DND-41 (cell line): ENCODE data around the gene SCYL3.

Experiments
- ATAC-seq: fragments of 200-7000 bp; cut with Tn5 transposase; 3 replicates; pipeline ENCODE4 v1.9.1; 2021; ENCODE audit warnings: low read depth; ENCODE audit not compliant: insufficient read depth
- DNase-seq: peaks from one replicate; pipeline ENCODE4 v3.0.0-alpha.2; 2020
- H2AFZ ChIP-seq: 2 replicates; pipeline ENCODE4 v1.6.0; 2012; ENCODE audit warnings: low read depth, low read length
- H3K27ac ChIP-seq: 2 replicates; pipeline ENCODE4 v1.5.1; 2012; ENCODE audit warnings: low read length, inconsistent platforms
- H3K27me3 ChIP-seq: fragments of 200-600 bp; sonication (generic); 2 replicates; pipeline ENCODE4 v1.6.0; 2012; ENCODE audit warnings: low read length, mild to moderate bottlenecking, inconsistent platforms; ENCODE audit not compliant: insufficient read depth, poor library complexity
- H3K36me3 ChIP-seq: 2 replicates; pipeline ENCODE4 v1.5.1; 2012; ENCODE audit warnings: low read length, inconsistent platforms; ENCODE audit not compliant: insufficient read depth
- H3K4me1 ChIP-seq: 2 replicates; pipeline ENCODE4 v1.5.1; 2012; ENCODE audit warnings: mild to moderate bottlenecking, low read length; ENCODE audit not compliant: insufficient read depth
- H3K4me2 ChIP-seq: 2 replicates; pipeline ENCODE4 v1.6.0; 2012; ENCODE audit warnings: mild to moderate bottlenecking, moderate library complexity, low read length, inconsistent platforms; ENCODE audit not compliant: insufficient read depth
- H3K4me3 ChIP-seq, 2 experiments: fragments of 200-600 bp in 1 of 2; shearing (Covaris generic) in 1 of 2; 2 replicates each; pipeline ENCODE4 v1.5.1; 2012 to 2016; ENCODE audit warnings: inconsistent platforms in 2 of 2, low read length in 2 of 2, mild to moderate bottlenecking in 2 of 2, low read depth in 1 of 2, moderate library complexity in 1 of 2
- H3K79me2 ChIP-seq: 2 replicates; pipeline ENCODE4 v1.6.0; 2012; ENCODE audit warnings: low read length, inconsistent platforms; ENCODE audit not compliant: insufficient read depth
- H3K9ac ChIP-seq: 2 replicates; pipeline ENCODE4 v1.6.0; 2012; ENCODE audit warnings: low read depth, mild to moderate bottlenecking, inconsistent platforms, low read length, moderate library complexity
- H3K9me3 ChIP-seq: 2 replicates; pipeline ENCODE4 v1.5.1; 2012; ENCODE audit warnings: low read length, moderate library complexity, mild to moderate bottlenecking, inconsistent platforms; ENCODE audit not compliant: insufficient read depth, severe bottlenecking
- H4K20me1 ChIP-seq: 2 replicates; pipeline ENCODE4 v1.6.0; 2012; ENCODE audit warnings: low read length; ENCODE audit not compliant: insufficient read depth
- CTCF ChIP-seq: IDR thresholded peaks from 2 replicates; pipeline ENCODE4 v1.5.1; 2012; ENCODE audit warnings: borderline replicate concordance, low read length, moderate library complexity, mild to moderate bottlenecking; ENCODE audit not compliant: poor library complexity, severe bottlenecking; ENCODE audit errors: extremely low read depth
- EZH2 ChIP-seq: IDR thresholded peaks from 3 replicates; pipeline ENCODE4 v1.6.1; 2012; ENCODE audit warnings: borderline replicate concordance, low read depth, mild to moderate bottlenecking, moderate library complexity, low read length, inconsistent platforms; ENCODE audit not compliant: severe bottlenecking

Gene SCYL3

GRCh38 chr1:169890761-169891538, 2.7 kb downstream of the SCYL3 start:
- peaks cover 36% of the 10 kb centered on the region for H3K4me1 ChIP-seq
- DNase-seq (no peak), ATAC-seq (no peak)
- H3K79me2 ChIP-seq, result peaks cover 51% of the 10 kb centered on the region
- H3K9ac ChIP-seq, result no peak overlapping the region
- H4K20me1 ChIP-seq, result no peaks in the 10 kb centered on the region
- no peaks in the 10 kb centered on the region for H3K9me3 ChIP-seq
- H3K4me2 ChIP-seq, result peak overlapping the region; percentile 96; the same call in 1 of the 2 replicates
- TF ChIP-seq CTCF, result no peak
- TF ChIP-seq EZH2, result no peak
- H3K27ac ChIP-seq, result no peak overlapping the region
- peaks cover 25% of the 10 kb centered on the region for H3K36me3 ChIP-seq
- no peaks in the 10 kb centered on the region for H3K27me3 ChIP-seq
- H3K4me3 ChIP-seq, result no peak overlapping the region
- H2AFZ ChIP-seq, result no peak overlapping the region

GRCh38 chr1:169889871-169890270, 3.8 kb downstream of the SCYL3 start:
- H4K20me1 ChIP-seq, result no peaks in the 10 kb centered on the region
- no peak overlapping the region for H3K4me3 ChIP-seq
- H3K79me2 ChIP-seq, result peaks cover 51% of the 10 kb centered on the region
- TF ChIP-seq CTCF, result no peak
- no peak for TF ChIP-seq EZH2
- H3K27ac ChIP-seq, result no peak overlapping the region
- no peak overlapping the region for H3K9ac ChIP-seq
- no peaks in the 10 kb centered on the region for H3K9me3 ChIP-seq
- no peak for DNase-seq
- peaks cover 34% of the 10 kb centered on the region for H3K4me1 ChIP-seq
- ATAC-seq, result no peak
- H3K36me3 ChIP-seq, result peaks cover 29% of the 10 kb centered on the region
- no peak overlapping the region for H2AFZ ChIP-seq
- H3K4me2 ChIP-seq, result peak overlapping the region; percentile 9; the same call in 1 of the 2 replicates
- H3K27me3 ChIP-seq, result no peaks in the 10 kb centered on the region

- Histone ChIP-seq H4K20me1 (no peaks in the 10 kb centered on the region), H3K4me1 (peaks cover 17% of the 10 kb centered on the region), H3K4me3 (no peak overlapping the region), H3K79me2 (peaks cover 36% of the 10 kb centered on the region), H3K9ac (no peak overlapping the region), H2AFZ (no peak overlapping the region), H3K4me2 (no peak overlapping the region), H3K27ac (no peak overlapping the region), H3K27me3 (no peaks in the 10 kb centered on the region), H3K9me3 (no peaks in the 10 kb centered on the region), H3K36me3 (peaks cover 39% of the 10 kb centered on the region)
- no peak for ATAC-seq
- TF ChIP-seq CTCF (no peak), EZH2 (no peak)
- DNase-seq, result no peak
Observed at GRCh38 chr1:169886931-169887330, 6.8 kb downstream of the SCYL3 start.
